HG03571 (cell line): ENCODE data around the gene FAM234A.

Source experiments
- ATAC-seq: cut with Tn5 transposase; IDR thresholded peaks from one replicate; pipeline ENCODE4 v1.9.1; 2021; ENCODE audit not compliant: unreplicated experiment

Gene FAM234A

DNA sequence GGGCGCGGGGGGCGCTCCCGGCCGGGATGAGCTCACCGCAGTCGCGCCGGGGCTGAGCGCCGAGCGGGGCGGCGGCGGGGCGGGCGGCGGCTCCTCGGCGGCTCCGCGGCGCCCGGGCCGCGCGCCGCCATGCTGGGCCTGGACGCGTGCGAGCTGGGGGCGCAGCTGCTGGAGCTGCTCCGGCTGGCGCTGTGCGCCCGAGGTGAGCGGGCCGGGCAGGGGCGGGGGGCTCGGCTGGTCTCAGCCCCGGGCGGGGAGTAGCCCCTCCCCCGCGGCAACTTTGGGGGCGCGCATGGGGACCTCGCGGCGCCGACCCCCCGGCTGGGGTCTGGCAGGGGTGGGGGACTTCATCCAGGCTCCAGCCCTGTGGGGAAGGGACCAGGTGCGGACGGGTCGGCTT lies 45.9 kb downstream of the FAM234A start, which contains the start of gene ARHGDIG:
Gene ARHGDIG (plus strand): TSS at position 40 of the 400 bp plus-strand sequence. CDS start 90 bp downstream, at position 130.
- ATAC-seq = no peak

DNA sequence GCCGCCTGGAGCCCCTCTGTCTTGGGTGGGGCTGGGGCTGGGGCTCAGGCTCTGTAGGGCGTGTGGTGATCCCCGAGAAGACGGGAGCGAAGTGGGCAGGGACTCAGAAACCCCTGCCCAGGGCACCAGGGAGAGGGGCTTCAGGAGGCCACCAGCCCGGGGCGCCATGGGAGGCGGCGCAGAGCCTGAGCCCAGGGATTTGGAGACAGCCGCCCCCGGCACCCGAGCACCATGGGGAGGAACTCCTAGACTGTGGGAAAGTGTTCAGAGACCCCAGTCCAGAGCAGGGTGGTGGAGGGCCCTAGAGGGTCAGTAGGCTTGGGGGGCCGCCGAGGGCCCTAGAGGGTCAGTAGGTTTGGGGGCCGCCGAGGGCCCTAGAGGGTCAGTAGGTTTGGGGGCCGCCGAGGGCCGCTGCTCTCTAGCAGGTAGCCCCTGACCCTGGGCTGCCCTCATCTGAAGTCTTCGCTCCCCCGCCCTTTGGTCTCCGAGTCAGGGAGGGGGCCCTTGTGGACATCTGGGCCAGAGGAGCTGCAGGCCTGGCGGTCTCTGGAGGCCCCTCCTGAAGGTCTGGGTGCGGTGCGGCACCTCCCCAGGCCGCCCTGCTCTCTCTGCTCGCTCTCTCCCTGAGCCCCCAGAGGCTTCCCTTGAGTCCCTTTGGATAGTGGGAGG lies 46.5 kb downstream of the FAM234A start:
- no peak for ATAC-seq

DNA sequence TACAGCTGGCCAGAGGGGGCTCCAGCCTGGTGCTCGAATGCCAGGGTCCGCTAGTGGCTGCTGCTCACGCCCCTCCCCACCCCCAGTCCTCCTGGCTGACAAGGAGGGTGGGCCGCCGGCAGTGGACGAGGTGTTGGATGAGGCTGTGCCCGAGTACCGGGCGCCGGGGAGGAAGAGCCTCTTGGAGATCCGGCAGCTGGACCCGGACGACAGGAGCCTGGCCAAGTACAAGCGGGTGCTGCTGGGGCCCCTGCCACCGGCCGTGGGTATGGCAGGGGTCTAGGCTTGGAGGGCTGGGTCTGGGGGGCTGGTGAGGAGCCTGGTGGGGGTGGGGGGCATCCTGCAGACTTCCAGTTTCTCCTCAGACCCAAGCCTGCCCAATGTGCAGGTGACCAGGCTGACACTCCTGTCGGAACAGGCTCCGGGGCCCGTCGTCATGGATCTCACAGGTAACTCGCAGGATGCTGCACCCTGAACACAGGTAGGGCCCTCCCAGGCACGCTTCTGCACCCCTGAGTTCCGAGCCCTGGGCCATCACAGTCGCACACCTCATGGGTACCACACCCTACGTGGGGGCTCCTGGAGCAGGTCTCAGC lies 47.1 kb downstream of the FAM234A start:
- ATAC-seq = no peak

DNA sequence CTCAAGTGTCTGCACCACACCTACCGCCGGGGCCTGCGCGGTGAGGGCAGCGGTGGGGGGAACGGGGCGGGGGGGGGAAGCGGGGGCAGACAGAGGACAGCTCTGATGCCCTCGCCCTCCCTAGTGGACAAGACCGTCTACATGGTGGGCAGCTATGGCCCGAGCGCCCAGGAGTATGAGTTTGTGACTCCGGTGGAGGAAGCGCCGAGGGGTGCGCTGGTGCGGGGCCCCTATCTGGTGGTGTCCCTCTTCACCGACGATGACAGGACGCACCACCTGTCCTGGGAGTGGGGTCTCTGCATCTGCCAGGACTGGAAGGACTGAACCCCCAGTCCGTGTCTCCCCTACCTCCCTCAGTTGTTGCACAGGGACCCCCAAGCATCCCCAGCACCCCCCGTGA lies 47.9 kb downstream of the FAM234A start:
- no peak for ATAC-seq

DNA sequence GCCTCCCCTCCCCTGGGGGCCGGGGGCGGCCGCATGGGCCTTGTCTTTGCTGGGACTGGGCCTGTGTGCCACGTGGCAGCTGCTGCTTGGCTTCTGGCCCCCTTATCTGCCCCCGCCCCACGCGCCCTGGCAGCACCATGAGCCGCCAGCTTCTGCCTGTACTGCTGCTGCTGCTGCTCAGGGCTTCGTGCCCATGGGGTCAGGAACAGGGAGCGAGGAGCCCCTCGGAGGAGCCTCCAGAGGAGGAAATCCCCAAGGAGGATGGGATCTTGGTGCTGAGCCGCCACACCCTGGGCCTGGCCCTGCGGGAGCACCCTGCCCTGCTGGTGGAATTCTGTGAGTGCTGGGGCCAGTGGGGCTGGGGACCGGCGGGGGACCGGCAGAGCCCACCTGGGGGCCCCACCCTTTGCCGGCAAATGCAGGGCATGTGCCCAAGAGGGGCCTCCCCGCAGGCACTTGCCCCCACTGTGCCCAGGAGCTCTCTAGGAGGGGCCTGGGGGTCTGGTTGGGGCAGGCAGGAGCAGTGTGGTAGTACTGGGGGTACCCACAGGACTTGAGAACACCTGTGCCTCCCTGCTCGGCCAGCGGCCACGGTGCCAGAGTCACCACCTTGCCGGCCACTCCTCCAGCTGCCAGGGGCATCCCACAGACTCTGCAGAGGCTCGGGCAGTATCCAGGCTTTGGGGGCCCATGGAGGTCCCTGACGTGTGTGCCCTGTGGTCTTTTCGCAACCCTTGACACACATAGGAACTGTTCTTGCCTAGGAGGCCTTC lies 48.6 kb downstream of the FAM234A start, which contains the start of gene PDIA2:
Gene PDIA2 (plus strand): TSS at position 132 of the 773 bp plus-strand sequence. CDS start 6 bp downstream, at position 138.
- ATAC-seq = no peak

DNA sequence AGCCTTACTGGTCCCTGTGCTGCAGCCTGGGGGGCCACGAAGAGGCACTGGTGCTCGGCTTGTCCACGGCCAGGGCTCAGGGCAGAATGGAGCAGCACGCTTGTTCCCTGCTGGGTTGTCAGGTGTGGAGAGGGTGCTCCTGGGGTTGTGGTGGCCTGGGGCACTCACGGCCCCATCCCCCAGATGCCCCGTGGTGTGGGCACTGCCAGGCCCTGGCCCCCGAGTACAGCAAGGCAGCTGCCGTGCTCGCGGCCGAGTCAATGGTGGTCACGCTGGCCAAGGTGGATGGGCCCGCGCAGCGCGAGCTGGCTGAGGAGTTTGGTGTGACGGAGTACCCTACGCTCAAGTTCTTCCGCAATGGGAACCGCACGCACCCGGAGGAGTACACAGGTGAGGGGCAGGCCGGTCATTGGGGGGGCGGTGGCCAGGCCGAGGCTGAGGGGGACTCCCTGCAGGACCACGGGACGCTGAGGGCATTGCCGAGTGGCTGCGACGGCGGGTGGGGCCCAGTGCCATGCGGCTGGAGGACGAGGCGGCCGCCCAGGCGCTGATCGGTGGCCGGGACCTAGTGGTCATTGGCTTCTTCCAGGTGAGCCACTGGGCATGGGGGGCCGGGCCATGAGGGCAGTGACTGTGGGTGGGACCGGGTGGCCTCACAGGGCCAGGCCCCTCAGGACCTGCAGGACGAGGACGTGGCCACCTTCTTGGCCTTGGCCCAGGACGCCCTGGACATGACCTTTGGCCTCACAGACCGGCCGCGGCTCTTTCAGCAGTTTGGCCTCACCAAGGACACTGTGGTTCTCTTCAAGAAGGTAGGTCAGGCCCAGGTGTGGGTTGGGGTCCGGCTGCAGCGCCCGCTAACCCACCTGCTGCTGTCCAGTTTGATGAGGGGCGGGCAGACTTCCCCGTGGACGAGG lies 49.8 kb downstream of the FAM234A start:
- ATAC-seq = no peak

DNA sequence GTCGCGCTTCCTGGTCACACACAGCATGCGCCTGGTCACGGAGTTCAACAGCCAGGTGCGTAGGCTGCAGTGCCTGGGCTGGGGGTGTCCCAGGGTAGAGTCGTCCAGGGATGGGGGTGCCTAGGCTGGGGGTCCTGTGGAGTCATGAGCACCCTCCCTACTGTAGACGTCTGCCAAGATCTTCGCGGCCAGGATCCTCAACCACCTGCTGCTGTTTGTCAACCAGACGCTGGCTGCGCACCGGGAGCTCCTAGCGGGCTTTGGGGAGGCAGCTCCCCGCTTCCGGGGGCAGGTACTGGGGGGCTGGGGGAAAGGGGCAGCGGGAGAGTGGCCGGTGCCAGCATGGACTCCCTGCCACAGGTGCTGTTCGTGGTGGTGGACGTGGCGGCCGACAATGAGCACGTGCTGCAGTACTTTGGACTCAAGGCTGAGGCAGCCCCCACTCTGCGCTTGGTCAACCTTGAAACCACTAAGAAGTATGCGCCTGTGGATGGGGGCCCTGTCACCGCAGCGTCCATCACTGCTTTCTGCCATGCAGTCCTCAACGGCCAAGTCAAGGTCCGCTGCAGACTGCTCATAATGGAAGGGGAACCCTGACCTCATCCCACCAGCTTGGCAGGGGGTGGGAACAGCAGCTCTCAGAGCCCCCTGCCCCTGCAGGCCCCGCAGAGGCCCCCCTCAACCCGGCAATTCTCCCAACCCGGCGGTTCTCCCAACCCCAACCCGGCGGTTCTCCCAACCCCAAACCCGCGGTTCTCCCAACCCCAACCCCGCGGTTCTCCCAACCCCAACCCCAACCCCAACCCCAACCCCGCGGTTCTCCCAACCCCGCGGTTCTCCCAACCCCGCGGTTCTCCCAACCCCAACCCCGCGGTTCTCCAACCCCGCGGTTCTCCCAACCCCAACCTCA lies 50.8 kb downstream of the FAM234A start:
- no peak for ATAC-seq

DNA sequence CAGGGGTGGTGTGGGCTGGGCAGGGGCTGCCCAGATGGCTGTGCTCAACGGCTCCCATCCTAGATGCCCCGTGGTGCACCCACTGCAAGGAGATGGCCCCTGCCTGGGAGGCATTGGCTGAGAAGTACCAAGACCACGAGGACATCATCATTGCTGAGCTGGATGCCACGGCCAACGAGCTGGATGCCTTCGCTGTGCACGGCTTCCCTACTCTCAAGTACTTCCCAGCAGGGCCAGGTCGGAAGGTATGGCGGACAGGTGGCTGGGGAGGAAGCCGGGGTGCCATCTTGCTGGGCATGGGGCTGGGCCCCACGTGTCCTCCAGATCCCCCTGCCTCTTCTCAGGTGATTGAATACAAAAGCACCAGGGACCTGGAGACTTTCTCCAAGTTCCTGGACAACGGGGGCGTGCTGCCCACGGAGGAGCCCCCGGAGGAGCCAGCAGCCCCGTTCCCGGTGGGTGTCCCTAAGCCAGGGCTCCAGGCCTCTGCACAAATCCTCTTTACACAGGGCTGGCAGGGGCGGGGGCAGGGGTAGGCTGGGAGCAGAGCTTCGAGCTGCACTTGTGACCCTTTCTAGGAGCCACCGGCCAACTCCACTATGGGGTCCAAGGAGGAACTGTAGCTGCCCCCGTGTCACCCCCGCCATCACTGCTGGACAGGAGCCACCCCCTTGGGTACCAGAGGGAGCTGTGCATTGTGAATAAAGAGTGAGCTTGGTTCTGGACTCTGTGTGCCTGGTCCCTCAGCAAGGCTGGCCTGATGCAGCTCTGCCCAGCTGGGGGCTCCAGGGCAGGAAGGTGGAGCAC lies 52.1 kb downstream of the FAM234A start:
- no peak for ATAC-seq

DNA sequence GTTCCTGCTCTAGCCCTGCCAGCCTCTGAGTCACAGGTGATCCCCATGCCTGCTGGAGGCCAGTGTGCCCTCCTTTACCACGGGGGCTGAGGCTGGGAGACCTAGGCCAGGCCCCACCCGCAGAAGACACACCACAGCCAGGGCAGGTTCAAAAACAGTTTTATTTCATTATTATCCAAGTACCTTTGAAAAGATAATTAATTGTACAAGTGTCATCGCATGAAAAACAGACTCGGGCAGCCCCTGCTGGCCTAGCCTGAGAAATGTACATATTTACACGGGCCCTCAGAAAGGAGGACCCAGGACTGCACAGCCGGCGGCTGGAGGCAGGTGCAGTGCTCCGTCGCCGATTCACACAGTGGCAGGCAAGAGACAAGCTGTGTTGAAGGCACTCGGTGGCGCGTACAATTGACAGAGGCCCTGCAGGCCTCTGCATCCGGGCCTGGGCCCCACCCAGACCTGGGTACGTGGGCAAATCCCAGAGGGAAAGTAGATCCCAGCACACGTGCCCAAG lies 52.7 kb downstream of the FAM234A start:
- ATAC-seq = no peak

DNA sequence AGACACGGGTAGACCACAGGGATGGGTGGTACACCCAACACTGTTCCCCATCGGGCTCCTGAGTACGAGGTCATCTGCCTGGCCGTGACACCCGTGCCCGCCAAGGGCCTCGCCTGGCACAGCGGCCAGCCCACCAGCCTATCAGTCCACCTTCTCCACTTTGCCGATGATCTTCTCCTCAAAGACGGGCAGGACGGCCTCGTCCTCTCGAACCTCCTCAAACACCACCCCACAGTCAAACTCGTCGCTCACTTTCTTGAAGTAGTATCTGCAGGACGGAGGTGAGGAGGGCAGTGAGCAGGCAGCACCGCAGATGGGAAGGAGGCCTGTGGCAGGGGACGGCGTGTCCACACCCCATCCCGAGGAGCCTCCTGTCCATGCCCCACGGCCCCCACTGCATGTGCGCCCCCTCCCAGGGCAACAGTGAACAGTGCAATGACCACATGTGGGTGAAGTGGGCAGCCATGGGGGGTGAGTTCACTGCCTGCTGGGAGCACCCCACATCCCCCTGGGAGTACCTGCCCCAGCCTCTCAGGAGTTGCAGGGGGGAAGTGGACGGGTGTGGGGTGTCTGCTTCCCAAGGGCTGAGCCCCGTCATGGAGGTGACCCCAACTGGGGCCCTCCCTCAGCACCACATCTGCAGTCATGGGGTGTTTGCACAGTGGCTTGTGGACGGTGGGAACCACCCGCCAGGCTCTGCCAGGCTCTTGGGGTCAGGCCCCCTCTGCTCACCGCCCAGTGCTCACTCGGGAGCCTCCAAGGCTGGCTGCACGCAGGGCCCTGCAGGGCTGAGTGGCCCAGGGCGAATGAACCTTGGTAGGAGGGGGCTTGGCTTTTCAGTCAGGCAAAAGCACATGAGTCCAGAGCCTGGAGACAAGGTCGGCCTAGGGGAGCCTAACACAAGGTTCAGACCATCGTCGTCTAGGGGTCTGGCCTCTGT lies 53.6 kb downstream of the FAM234A start:
- ATAC-seq = no peak

DNA sequence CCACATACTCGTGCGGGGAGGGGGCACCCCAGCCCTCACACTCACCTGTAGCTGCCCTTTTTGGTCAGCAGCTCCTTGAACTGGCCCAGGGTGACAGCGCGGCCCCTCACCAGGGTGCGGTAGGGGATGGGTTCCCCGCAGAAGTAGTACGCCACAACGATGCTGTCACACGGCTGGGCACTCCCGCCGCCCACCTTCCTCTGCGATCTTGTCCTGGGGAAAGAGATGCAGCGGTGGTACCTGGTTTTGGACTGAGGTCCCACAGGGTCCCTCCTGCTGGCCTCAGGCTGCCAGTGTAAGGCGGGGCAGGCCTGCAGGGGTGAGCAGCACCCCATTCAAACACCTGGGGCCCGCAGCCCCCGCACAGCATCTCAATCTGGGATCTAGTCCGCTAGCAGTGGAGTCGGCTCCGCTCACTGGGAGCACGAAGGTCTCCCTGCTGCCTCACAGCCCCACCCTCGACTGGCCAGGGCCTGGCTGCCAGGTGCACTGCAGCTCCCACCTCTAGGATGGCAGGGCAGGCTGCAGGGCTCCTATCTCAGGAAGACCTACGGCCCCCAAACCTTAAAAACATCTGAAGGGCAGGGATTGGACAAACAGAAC lies 54.9 kb downstream of the FAM234A start:
- no peak for ATAC-seq

DNA sequence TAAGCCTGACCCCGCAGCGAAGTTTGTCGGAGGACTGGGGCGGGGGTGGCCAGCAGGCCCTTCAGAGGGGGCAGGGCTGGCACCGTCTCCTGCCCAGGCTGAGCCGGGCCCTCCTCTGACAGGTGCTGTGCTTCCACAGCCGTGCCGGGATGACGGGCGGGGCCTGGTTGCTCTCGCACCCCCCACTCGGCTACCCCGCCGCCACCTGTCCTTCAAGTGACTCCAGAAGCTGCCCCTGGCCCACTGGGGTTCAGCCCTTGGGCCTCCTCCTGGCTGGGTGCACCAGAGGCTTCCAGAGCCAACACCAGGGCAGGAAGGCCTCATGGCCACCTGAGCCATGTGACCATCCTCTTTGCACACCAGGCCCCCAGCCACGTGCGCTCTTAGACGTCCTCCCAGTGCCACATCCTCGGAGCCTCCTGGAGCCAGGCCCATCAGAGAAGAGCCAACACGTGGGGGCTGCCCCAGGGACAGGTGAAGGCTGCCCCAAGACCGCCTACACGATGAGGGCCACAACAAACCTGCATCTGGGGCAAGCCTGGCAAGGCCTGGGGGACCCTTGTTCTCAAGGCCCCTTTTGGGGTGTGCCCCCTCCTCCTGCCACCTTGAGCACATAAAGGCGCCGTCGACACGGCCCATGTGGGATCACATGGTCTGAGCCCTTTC lies 55.5 kb downstream of the FAM234A start:
- ATAC-seq = no peak

DNA sequence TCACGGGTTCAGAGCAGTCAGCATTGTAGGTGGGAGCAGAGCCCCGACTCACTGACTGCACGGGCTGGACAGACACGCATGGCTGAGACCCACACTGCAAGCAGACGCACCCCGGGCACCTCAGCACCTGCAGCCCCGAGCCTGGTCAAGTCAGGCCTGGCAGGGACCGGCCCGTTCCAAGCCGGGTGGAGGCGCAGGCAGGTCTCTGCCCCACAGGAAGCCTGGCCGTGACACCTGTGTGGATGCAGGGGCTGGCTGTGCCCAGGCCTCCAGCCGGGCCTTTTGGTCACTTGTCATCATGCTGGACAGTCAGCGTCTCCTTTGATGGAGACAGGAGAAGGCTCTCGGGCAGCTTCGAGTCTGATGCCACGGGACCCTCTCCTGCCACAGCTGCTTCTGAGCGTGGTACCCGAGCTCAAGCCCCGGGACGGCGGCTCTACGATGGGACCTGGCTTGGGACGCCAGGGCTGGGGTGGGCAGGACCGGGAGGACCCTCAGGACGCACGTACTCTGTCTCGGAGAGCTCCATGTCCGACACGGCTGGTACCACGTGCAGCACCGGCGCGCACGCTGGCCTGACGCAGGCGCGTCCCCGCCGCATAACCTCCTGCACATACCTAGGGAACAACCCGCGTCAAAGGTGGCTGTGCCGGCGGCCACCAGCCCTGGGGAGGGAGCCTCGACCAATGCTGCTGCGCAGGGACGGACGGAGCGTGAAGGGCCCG lies 56.2 kb downstream of the FAM234A start:
- ATAC-seq = no peak

DNA sequence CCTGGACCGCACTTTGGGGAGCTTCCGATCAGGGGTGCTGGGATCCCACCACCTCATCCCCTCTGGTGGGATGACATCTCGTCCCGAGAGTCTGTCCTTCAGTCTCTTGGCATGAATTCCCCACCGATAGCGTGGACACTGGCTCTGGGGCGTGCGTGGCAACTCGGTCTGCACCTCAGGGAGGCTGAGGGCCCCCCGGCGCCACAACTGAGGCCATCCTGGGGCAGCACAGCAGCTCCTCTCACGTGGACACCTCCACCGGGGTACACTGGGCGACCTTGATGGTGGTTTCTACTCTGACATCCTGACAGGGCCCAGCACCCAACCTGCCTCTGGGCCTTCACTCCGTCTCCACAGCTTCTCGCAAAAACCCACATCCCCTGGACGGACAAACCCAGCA lies 56.9 kb downstream of the FAM234A start:
- no peak for ATAC-seq

DNA sequence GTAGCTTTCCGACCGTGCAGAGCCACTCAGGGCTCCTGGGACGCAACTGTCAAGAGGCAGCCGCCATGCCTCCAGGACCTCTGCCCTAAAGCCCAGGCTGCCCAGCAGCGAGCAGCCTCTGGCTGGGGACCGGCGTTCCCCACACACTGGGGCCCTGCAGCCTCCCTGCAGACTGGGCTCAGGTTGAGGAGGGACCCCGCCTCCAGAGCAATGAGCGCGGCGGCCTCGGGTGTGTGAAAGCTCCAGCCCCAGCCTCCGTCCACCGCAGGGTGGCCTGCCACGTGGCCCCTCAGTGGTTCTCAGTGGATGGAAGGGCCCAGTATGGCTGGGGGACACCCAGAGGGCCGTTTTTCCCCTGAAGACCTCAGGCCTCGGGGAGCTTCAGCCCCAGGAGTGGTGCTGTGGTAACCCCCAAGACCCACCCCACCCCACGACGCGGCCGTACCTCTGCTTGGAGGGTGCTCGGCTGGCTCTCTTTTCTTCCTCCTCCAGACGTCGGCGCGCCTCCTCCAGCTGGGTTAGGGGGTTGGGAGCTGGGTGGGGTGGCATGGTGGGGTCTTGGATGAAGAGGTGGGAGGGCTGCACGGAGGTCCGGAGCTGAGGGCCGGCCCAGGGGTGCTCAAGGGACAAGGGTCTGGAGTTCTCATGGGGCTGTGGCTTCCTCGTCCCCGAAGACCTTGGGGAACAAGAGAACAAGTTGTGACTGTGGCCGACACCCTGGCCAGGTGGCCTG lies 58.6 kb downstream of the FAM234A start:
- no peak for ATAC-seq
